Measurements from ENCODE around the gene PLEKHG7.
"Not testable (repeated sequence)": the region's sequence is repeated elsewhere in the genome, so short reads cannot be mapped to it uniquely, and the experiment has no call there.

The PLEKHG7 gene

DNA sequence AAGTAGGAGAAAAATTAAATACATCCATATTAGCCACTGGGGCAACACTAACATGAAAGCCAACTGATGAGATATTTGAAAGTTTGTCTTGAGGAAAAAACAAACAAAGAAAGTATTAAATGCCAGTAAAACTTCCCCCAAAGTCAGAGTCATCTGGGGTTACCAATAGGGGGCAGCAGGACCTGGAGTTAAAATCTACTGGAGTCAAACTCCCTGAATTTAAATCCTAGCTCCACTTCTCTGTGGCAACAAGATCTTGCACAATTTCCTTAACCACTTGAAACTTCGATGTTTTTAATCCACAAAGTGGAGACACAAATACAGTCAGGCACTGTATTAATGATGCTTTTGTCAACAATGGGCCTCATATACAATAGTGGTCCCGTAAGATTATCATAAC lies 14.4 kb downstream of the PLEKHG7 start:
- no peak for DNase-seq

DNA sequence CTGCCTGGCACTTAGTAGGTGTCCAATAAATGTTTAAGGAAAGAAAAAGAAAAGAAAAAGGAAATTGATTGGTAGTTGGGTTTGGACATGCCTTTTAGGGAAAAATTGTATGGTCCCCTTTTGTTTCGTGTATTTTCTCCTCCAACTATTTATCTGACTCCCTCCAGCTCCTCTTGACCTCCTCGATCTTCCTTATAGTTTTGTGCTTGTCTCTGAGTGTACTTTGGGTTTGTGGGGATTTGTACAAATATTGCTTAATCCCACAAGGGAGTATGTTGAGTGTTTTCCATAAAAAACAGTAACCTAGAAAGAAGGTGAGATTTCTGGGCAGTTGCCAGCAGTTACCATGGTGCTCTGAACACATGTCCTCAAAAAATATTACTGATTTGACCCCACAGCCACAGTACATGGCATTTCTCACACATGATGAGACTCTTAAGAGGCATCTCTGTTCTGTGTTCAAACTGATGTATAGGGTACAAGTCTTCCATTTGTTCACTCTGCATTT lies 15.7 kb downstream of the PLEKHG7 start:
- no peak for DNase-seq

DNA sequence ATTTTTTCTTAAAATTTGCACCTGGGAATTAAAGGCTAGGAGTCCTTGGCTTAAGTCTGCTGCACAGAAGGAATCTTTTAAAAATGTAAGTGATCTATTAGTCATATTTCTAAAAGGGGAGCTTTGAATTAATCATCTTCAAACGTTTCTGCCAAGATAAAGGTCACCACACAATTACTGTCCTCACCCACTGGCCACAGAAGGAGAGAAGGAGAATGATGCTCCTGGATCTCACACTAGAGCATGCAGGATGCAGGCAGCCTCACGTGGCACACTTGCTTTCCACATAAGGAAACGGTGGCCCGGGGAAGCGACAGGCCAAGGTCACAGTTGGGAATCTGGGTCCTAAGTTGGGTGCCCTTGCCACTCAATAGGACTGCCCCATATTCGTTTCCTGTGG lies 16.9 kb downstream of the PLEKHG7 start:
- no peak for DNase-seq

DNA sequence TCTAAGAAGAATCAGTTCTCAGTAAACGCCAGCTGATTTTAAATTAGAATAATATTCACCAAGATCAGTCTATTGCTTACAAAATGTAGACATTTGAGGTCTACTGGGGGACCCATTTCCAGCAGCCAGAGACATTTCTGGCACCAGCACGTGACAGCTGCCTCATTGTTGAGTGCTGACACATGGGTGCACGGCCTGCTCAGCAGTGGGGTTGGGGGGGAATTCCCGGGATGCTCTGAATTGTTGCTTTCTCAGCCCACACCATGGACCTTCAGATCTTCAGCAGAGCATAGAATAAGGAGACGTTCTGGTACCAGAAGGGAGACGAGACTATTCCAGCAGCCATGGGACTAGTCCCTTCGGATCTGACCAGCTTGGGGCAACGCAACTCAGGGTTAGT lies 18.3 kb downstream of the PLEKHG7 start:
- DNase-seq: no peak

DNA sequence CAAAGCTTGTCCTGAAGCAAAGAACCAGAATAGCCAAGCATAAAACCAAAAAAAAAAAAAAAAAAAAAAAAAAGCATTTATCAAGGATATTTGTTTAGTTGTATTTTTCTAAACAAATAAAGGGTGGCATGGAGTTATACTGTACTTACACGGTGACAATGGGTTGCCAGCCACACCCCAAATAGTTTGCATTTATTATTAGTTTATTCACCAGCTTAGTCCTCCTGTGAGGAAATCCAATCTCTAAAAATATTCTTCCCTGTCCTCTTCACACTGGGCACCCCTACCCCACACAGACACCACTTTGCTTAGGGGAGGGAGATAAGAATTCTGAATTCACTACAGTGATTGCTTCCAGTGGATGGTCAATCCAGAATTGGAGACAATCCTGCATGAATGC lies 18.9 kb downstream of the PLEKHG7 start:
- DNase-seq: no peak

DNA sequence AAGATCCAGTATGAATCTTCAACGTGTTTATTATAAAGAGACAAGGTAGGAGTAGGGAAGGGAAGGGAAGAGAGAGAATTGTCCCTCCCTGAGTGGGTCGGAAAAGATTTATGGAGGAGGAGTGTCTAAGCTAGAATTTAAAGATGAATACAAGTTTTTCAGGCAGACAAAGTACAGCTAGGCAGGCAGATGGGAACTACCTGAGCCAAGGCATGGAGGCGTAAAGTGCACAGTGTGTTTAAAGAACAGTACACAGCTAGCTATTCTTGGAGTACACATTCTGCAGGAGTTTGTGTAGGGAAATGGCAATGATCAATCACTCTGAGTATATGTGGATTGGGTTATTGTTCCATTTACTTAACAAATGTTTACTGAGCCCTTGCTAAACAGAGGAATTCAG lies 20.1 kb downstream of the PLEKHG7 start:
- no peak for DNase-seq

DNA sequence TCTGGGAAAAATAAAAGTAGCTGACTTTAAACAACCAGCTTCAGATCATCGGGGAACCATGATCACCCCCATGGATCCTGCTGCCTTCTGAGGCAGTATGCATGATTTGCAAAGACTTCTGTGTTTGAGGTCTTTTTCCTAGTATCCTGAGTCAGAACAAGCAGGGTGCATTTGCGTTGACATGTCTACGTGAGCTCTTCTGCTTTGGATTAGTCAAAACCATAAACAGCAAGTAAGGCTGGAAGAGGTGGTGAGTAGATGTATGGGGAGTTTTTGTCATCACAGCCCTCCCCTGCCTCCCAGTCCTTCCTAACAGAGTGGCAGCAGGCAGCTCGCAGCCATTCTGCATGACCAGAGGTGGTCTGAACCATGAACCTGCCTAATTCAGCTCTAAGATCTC lies 24.1 kb downstream of the PLEKHG7 start:
- DNase-seq: no peak

DNA sequence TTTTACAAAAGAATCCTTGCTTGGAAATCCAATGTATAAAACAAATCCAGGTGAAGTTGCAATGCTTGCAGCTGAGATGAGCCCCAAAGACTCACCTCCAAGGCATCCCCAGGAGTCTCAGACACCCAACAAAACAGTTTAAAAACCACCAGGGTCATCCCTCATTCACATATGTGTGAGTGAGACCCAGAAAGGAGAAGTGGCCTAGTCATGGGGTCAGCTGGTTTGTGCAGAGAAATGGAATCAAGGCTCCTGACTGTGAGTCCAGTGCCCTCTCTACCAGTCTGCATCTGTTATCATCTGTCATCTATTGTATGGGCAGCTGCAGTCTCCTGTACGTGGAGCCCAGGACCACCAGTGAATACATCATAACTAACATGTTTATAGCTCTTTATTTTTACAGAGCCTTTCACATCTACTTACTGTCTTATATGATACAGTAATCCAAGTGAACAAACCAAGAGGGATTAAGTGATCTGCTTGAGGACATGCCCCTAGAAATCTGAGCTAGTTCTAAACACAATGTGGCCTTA lies 27.1 kb downstream of the PLEKHG7 start:
- no peak for DNase-seq

DNA sequence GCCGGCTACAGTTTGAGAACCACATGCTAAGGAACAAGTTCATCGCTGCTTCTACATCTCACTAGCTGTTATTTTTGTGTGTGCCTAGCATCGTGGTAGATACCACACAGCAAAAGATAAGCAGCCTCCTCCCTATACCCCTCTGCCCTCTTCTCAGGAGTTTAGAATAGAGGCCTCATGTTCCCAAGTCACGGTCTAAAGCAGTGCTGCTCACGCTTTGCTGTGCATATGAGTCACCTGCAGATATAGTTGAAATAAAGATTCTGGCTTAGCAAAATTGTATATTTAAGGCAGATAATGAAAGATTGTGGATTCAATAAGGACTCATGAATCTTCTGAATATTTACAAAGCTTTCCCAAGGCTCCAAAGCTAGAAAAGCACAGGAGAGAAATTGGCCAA lies 28.0 kb downstream of the PLEKHG7 start:
- DNase-seq: no peak

DNA sequence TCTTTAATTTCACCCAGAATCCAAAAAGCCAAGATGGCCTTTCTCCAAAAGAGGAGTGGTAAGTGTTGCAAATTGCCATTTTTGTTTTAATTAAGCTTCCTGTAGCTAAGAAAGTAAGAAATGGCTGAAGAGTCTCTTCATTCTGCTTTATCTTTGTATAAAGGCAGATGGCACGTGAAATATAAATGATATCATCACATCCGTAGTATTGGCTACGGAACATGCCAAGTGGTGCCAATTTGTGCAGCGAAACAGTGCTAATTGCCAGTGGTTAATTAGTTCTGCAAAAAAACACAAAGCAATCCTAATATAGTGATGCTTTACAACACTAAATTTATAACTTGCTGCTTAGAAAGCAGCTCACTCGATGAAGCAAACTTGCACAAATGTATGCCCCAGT lies 29.4 kb downstream of the PLEKHG7 start:
- no peak for DNase-seq

DNA sequence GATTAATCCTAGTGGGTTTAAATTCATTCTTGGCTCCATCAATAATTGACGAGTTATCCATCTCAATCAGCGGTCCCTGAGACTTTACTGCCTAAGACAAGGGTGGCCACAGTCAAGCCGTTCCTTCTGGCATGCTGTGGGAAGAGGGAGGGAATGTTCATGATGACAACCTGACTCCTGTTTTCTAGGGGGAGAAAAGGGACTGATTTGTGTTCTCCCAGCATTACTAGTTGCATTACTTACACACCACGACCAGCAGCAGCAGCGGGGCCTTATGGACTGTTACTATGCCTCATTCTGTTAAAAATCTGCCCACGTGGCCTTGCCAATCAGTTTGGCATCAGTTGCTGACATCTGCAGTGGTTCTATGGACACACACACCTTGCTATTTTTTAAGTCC lies 29.9 kb downstream of the PLEKHG7 start:
- no peak for DNase-seq

DNA sequence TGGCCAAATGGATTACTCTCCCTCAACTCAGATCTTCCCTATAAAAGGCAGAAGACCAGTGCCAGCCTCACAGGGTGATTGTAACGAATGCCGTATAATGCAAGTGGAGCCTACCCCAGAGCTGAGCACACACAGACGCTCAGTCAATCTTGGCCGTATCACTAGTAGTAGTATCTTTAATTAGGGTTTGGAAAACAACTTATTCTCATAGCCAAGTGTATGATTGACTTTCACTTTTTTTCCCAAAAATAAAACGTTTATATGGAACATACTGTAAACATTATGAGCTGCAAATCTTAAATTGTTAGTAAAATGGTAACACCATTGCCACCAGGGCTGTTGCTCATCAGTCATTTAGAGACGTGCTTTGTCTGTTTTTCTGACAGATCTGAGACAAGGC lies 30.4 kb downstream of the PLEKHG7 start:
- DNase-seq: no peak

DNA sequence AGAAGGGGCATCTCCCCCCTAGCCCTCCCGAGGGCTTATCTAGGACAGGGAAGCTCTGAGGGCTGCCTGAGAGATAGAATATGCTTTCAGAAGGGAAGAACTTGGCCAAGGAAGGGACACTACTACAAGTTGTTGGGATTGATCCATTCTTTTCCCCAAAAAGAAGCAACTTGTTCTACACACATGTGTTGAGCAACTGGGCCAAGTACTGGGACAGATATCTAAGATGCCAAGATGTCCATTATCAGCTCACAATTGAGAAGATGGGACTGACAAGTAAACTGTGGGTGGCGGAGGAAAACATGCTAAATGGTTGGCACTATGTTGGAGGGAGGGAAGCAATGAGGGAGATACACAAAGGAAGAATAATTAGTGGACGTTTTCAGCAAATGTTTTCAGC lies 30.9 kb downstream of the PLEKHG7 start:
- DNase-seq: no peak

DNA sequence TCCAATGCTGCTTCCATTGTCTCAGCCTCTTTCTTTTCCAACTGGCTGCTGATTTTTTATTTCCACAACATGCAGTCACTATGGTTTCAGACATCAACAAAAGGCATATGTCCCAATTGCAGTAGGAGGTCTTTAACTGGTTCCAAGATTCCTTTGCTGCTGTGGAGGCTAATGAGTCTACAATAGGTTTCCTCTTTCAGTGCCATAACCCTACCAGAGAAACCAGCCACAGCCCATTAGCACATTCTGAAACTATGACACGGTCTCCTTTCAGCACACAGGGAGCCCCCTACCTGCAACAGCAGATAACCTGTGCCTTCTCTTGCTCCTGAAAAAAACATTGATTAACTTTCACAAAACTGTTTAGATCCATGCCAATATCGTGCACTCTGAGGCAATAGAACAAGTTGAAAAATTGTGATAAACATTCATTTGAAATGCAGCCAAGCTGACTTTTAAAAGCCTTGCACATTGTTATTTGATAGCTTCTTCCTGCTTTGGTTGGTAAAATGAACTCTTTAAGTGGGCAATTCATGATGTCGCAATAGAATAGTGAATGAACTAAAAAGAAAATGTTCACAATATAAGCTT lies 32.4 kb downstream of the PLEKHG7 start:
- DNase-seq: no peak

DNA sequence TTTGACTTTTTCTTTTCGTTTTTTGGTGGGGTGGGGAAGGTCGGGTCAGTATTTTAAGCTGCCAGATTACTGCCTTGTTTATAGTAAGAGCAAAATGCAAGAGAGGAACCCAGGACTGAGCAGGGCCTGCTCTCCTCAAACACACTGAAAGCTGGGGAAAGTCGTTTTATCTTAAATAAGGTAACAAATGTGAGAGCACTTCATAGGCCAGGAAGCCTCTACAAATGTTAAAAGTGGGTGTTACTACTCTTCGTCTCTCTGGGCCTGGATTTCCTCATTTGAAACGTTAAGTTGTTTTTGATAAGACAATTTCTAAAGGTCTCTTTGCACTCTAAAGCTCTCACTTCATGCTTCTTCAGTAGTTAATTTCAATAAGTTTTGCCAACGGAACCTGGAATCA lies 33.8 kb downstream of the PLEKHG7 start:
- DNase-seq: no peak

DNA sequence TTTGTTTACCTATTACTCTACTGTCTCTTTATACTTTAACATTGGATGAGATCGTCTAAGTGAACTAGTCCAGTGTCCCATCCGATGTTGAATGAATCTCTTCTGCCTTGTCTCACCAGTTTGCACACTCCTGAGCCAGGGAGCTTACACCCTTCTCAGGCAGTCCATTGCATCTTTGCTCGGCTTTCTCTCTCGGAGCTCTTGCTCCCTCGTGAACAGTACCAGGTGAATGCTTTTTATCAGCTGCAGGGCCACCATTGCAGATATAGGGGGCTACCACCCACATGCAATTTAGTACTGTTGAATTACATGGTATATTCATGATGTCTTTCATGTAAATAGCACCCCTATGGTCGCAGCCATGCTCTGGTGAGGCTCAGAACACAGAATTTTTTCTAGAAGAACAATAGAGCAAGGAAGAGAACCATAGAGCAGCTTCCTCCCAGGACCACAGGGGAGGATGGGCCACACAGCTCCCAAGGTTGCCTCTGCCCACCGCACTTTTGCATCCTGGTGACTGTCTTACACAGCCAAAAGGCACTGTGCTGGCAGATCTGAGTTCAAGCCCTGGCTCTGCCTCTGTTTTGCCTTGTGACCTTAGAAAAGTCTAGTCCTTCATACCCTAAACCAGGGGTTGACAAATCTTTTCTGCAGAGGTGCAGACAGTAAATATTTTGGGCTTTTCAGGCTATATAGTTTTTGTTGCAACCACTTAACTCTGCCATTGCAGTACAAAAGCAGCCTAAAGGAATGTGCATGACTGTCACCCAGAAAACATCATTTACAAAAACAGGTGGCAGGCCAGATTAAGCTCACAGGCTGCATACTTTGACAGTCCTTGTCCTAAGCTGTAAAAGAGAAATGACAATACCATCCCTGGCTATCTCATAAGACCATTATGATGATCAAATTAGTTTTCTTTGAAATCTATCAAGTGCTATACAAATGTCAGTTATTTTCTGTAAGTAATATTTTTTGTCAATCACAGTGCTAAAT lies 35.4 kb downstream of the PLEKHG7 start:
- no peak for DNase-seq

DNA sequence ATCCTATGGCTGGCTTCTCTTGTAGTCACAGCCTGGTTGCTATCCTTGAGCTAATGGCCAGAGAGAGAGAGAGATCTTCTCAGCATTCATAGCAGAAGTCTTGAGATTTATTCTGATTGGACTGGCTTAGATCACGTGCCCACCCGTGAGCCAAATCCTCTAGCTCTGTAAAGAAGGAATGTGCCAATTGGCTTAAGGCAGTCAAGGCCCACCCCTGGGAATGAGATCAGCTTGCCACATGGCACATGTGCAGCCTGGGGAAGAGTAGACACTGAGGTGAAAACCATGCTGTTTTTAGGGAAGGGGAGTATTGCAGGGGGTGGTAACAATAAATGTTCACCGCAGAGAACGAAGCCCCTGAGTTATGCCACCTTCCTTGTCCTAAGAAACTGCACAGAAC lies 36.3 kb downstream of the PLEKHG7 start:
- DNase-seq: no peak

DNA sequence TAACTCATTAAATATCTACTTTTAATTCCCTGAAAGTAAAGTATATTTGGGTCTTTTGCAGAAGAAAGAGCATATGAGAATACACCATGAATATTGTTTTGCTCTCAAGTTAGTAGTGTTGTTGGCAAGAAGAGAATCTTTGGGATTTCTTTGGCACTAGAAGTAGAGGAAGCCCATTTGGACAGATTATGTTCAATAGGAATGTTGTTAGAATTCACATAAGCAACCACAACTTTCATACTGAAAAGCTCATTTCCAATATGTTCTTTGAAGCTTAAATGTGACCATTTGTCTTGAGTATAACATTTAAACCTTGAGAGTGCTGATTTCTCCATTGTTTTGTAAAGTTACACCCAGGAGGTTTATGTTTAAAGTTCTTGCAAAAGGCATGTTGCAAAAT lies 37.6 kb downstream of the PLEKHG7 start:
- no peak for DNase-seq

DNA sequence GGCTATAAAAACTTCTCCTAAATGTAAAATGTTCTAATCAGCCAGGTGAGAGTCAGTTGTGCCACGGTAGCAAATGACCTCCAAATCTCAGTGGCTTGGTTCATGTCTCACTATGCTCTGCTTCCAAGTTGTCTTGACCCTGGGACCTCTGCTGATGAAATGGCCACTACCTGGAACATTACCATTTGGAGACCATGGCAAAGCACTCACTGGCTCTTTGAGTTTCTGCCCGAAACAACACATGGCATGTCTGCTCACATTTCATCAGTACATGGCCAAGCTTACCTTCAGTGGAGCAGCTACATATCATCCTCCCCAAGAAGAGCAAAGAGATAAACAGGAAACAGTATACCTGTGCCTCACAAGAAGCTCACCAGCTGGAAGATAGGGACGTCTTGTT lies 40.2 kb downstream of the PLEKHG7 start:
- DNase-seq: no peak

DNA sequence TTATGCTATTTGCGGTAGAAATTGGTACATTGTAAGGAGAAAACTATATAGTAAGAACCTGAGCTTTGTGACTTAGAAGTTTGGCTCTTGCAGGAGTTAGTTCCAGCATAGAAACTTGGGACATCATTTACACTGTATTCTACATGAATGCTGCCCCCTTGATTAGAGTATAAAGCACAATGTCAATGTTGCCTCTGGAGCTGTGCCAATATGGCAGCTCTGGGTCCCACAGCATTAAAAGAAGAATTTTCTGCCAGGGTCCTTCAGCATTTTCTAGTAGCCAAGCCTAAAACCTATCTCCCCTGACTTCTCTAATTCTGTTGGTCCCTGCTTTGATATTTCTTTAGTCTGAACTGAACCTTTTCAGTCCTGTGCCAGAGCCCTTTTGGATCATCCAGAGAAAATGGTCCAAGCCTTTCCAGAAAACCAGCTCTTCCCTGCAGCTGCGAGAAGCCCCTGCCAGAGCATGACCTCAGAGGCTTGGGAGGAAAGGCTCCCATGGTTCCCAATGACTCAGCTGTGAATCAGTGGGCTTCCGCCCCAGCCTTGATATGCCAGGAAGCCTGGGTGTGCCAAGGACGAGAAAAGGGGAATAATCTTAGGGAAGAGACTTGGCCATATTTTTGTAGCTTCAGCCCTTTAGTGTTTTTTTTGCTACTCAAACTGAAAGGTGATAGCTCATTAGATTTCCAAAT lies 43.2 kb downstream of the PLEKHG7 start:
- no peak for DNase-seq

DNA sequence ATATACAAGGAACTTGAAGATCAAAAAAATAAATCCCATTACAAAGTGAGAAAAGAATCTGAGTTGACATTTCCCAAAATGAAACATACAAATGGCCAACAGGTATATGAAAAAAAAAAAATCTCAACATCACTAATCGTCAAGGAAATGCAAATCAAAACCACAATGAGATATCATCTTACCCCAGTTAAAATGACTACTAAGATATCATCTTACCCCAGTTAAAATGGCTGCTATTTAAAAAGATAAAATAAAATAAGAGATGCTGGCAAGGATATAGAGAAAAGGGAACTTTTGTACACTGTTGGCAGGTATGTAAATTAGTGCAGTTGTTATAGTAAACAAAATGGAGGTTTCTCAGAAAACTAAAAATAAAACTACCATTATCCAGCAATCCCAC lies 44.4 kb downstream of the PLEKHG7 start:
- DNase-seq: no peak

DNA sequence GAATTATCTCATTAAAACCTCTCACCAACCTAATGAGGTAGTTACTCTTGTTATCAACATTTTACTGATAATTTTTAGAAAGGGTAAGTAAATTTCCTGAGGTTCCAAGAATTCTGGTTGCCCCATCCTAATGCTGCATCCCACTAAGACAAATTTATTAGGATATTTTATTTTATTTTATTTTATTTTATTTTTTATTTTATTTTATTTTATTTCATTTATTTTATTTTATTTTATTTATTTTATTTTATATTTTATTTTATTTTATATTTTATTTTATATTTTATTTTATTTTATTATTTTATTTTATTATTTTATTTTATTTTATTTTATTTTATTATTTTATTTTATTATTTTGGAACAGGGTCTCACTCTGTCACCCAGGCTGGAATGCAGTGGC lies 46.9 kb downstream of the PLEKHG7 start:
- not testable (repeated sequence) for DNase-seq

All from NCI-H187 (cell line).